Astrocyte (in vitro differentiated cells and primary cell): ENCODE measurements around the gene FGGY. TPM values are rescaled to one million over a fixed set of nuclear protein-coding genes. Genes with fewer than 3 reads are reported as not detected.

Experiments
- DNase-seq: peaks from one replicate; pipeline ENCODE4 v3.0.0-alpha.2; 2010; ENCODE audit warnings: low read depth
- FAIRE-seq: peaks from 2 replicates; lab custom pipeline; 2011; peaks lifted over from hg19 to GRCh38; lab: Jason Lieb, UNC
- H2AFZ ChIP-seq: 2 replicates; pipeline ENCODE4 v1.6.0; 2012; ENCODE audit warnings: low read depth, low read length, inconsistent platforms
- H3K27ac ChIP-seq: 2 replicates; pipeline ENCODE4 v1.5.1; 2011; ENCODE audit warnings: low read depth, low read length, inconsistent platforms
- H3K27me3 ChIP-seq: 2 replicates; pipeline ENCODE4 v1.6.0; 2011; ENCODE audit warnings: low read length, inconsistent platforms; ENCODE audit not compliant: insufficient read depth
- H3K36me3 ChIP-seq: 2 replicates; pipeline ENCODE4 v1.5.1; 2011; ENCODE audit warnings: low read length, inconsistent platforms; ENCODE audit not compliant: insufficient read depth
- H3K4me1 ChIP-seq: 2 replicates; pipeline ENCODE4 v1.5.1; 2011; ENCODE audit warnings: low read length, inconsistent platforms; ENCODE audit not compliant: insufficient read depth
- H3K4me2 ChIP-seq: 2 replicates; pipeline ENCODE4 v1.6.0; 2012; ENCODE audit warnings: low read length, inconsistent platforms
- H3K4me3 ChIP-seq: 2 replicates; pipeline ENCODE4 v1.5.1; 2011; ENCODE audit warnings: low read depth, mild to moderate bottlenecking, low read length, inconsistent platforms; ENCODE audit not compliant: insufficient read depth
- H3K79me2 ChIP-seq: 2 replicates; pipeline ENCODE4 v1.6.0; 2012; ENCODE audit warnings: mild to moderate bottlenecking, low read length, inconsistent platforms; ENCODE audit not compliant: insufficient read depth
- H3K9ac ChIP-seq: 2 replicates; pipeline ENCODE4 v1.6.0; 2012; ENCODE audit warnings: mild to moderate bottlenecking, low read length, inconsistent platforms
- H3K9me3 ChIP-seq: 2 replicates; pipeline ENCODE4 v1.5.1; 2012; ENCODE audit warnings: low read depth, mild to moderate bottlenecking, low read length, inconsistent platforms; ENCODE audit not compliant: insufficient read depth
- H4K20me1 ChIP-seq: 2 replicates; pipeline ENCODE4 v1.6.0; 2012; ENCODE audit warnings: low read length, inconsistent platforms; ENCODE audit not compliant: insufficient read depth
- H3K27ac Mint-ChIP-seq: one replicate; pipeline ENCODE4 v1.8.0; 2021; ENCODE audit warnings: mild to moderate bottlenecking, mixed read lengths; ENCODE audit not compliant: unreplicated experiment
- H3K27me3 Mint-ChIP-seq: one replicate; pipeline ENCODE4 v1.8.0; 2021; ENCODE audit warnings: low read depth, mixed read lengths; ENCODE audit not compliant: unreplicated experiment
- H3K36me3 Mint-ChIP-seq: one replicate; pipeline ENCODE4 v1.8.0; 2021; ENCODE audit warnings: low read depth, mixed read lengths; ENCODE audit not compliant: unreplicated experiment
- H3K4me1 Mint-ChIP-seq: one replicate; pipeline ENCODE4 v1.8.0; 2021; ENCODE audit warnings: low read depth, mixed read lengths; ENCODE audit not compliant: unreplicated experiment
- H3K4me3 Mint-ChIP-seq: one replicate; pipeline ENCODE4 v1.8.0; 2021; ENCODE audit warnings: mild to moderate bottlenecking, moderate library complexity, mixed read lengths; ENCODE audit not compliant: unreplicated experiment
- H3K9me3 Mint-ChIP-seq: one replicate; pipeline ENCODE4 v1.8.0; 2021; ENCODE audit warnings: mild to moderate bottlenecking, mixed read lengths; ENCODE audit not compliant: unreplicated experiment
- CTCF ChIP-seq: IDR thresholded peaks from 2 replicates; pipeline ENCODE4 v1.5.1; 2011; ENCODE audit warnings: low read depth, mild to moderate bottlenecking, inconsistent platforms, low read length, moderate library complexity; ENCODE audit not compliant: insufficient read depth
- EZH2 ChIP-seq: IDR thresholded peaks from 2 replicates; pipeline ENCODE4 v1.6.1; 2012; ENCODE audit warnings: mild to moderate bottlenecking, low read length, inconsistent platforms; ENCODE audit not compliant: insufficient read depth
- total RNA-seq: library from RNA; stranded (reverse); gene quantifications from 2 replicates; pipeline ENCODE4 v1.2.1, GENCODE V29; 2021

The FGGY gene
- total RNA-seq, 1 donor from 2014 or later: 6.8 TPM

DNA sequence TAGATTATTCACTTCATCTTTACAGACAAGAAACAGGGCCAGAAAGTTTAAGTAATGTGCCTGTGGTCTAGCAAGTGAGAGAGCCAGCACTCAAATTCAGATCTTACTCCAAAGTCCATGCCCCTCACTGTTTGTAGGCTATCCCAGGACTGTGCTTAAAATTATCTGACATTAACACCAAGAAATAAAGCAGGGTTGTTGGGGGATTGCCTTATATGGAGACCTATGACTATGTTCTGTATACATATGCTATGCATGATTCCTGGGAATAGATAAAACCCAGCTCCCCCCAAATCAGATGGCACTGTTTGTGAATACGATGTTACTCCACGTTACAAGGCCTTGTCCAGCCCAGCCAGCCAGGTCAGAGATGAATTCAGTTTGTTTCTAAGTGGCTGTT, 386.3 kb downstream of the FGGY start:
- H3K9me3 ChIP-seq: no peaks in the 10 kb centered on the region
- H4K20me1 ChIP-seq: no peaks in the 10 kb centered on the region
- peaks cover 10% of the 10 kb centered on the region for H3K4me1 ChIP-seq
- no peaks in the 10 kb centered on the region for H3K9me3 Mint-ChIP-seq
- H3K27me3 Mint-ChIP-seq: peaks cover 18% of the 10 kb centered on the region
- no peaks in the 10 kb centered on the region for H3K27me3 ChIP-seq
- H3K4me2 ChIP-seq: no peak overlapping the region
- no peak overlapping the region for H3K4me3 Mint-ChIP-seq
- TF ChIP-seq CTCF (no peak), EZH2 (no peak)
- H3K4me3 ChIP-seq: no peak overlapping the region
- no peak overlapping the region for H3K27ac ChIP-seq
- H3K36me3 ChIP-seq: no peaks in the 10 kb centered on the region
- no peak overlapping the region for H3K9ac ChIP-seq
- H3K79me2 ChIP-seq: no peaks in the 10 kb centered on the region
- no peak for FAIRE-seq
- DNase-seq: no peak
- peaks cover 13% of the 10 kb centered on the region for H3K4me1 Mint-ChIP-seq
- no peak overlapping the region for H2AFZ ChIP-seq
- no peaks in the 10 kb centered on the region for H3K36me3 Mint-ChIP-seq
- peak overlapping the region; percentile 55 for H3K27ac Mint-ChIP-seq

DNA sequence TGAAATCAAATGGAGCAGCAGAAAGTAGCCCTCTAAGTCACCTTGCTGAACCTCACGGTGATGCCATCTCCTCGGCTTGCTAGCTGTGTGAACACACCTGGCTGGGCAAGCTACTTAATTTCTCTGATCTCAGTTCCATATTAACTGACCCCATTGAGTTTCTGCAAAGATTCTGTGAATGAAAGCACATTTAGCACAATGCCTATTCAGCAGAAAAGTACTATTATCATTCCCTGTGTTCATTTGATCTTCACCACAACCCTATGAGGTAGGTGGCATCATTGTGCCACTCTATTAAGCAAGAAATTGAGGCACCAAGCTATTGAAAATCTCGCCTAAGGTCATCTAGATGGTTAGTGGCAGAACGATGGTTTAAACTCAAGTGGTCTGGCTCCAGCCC, 387.8 kb downstream of the FGGY start:
- Histone ChIP-seq H3K4me3 (no peak overlapping the region), H3K4me1 (no peaks in the 10 kb centered on the region), H3K9me3 (no peaks in the 10 kb centered on the region), H3K36me3 (no peaks in the 10 kb centered on the region), H3K79me2 (no peaks in the 10 kb centered on the region), H3K9ac (no peak overlapping the region), H3K4me2 (no peak overlapping the region), H4K20me1 (no peaks in the 10 kb centered on the region), H3K27ac (no peak overlapping the region), H3K27me3 (no peaks in the 10 kb centered on the region), H2AFZ (no peak overlapping the region)
- DNase-seq: no peak
- Mint-ChIP-seq H3K4me3 (no peak overlapping the region), H3K27me3 (peaks cover 18% of the 10 kb centered on the region), H3K36me3 (no peaks in the 10 kb centered on the region), H3K4me1 (peaks cover 8% of the 10 kb centered on the region), H3K9me3 (no peaks in the 10 kb centered on the region), H3K27ac (no peak overlapping the region)
- TF ChIP-seq CTCF: no peak
- TF ChIP-seq EZH2: no peak
- FAIRE-seq: no peak

GRCh38 chr1:59685101-59685500, 388.2 kb downstream of the FGGY start:
- Histone ChIP-seq H3K27me3 (no peaks in the 10 kb centered on the region), H3K9ac (no peak overlapping the region), H3K79me2 (no peaks in the 10 kb centered on the region), H3K4me3 (no peak overlapping the region), H3K27ac (no peak overlapping the region), H4K20me1 (no peaks in the 10 kb centered on the region), H3K4me1 (no peaks in the 10 kb centered on the region), H3K4me2 (no peak overlapping the region), H2AFZ (no peak overlapping the region), H3K9me3 (no peaks in the 10 kb centered on the region), H3K36me3 (no peaks in the 10 kb centered on the region)
- no peak for TF ChIP-seq EZH2
- no peak for TF ChIP-seq CTCF
- Mint-ChIP-seq H3K27ac (no peak overlapping the region), H3K4me1 (peaks cover 8% of the 10 kb centered on the region), H3K9me3 (no peaks in the 10 kb centered on the region), H3K27me3 (peaks cover 18% of the 10 kb centered on the region), H3K36me3 (no peaks in the 10 kb centered on the region), H3K4me3 (no peak overlapping the region)
- DNase-seq (no peak), FAIRE-seq (no peak)
